Measurements from ENCODE around the gene P2RX2. TPM values are rescaled to one million over a fixed set of nuclear protein-coding genes. Genes with fewer than 3 reads are reported as not detected.

P2RX2 gene
- total RNA-seq, 1 donor = not detected

DNA sequence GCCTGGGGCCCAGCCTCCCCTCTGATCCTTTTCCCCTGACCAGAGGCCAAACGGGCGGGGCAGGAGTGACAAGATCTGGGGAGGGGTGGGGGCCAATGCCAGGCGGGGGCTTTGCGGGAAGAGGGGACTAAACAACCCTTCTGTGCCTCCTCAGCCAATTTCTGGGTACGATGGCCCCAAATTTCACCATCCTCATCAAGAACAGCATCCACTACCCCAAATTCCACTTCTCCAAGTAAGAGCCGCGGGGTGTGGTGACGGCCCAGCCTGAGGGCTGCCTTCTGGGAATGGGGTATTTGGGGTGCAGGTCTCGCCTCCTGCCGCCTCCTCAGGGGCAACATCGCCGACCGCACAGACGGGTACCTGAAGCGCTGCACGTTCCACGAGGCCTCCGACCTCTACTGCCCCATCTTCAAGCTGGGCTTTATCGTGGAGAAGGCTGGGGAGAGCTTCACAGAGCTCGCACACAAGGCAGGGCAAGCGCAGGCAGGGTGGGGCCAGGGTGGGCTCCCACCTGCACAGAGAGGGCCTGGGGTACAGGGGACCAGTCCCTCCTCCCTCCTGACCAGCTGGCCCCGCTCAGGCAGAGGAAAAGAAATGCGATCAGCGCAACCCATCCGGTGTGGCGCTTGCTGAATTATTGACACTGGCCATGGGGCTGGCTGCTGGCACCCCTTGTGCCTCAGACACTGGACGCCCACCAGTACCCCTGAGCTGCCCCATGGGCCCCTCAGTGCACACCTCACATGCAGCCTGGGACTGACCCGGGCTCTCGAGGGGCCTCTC, 1.7 kb downstream of the P2RX2 start:
- DNase-seq (ENCODE audit: insufficient read length, low spot score, missing footprints) = peak; percentile 80
- TF ChIP-seq CTCF (IDR thresholded peaks at IDR 0.05; ENCODE audit: extremely low read depth, low read depth, low read length) = no peak
- no peak overlapping the region for H3K4me3 ChIP-seq (ENCODE audit: insufficient read depth, low read length)
- H3K4me2 ChIP-seq (ENCODE audit: insufficient read depth, low read length) = no peak overlapping the region
- no peaks in the 10 kb centered on the region for H3K79me2 ChIP-seq (ENCODE audit: insufficient read depth, low read length)
- H2AFZ ChIP-seq (ENCODE audit: low read length) = no peak overlapping the region
- no peaks in the 10 kb centered on the region for H4K20me1 ChIP-seq (ENCODE audit: insufficient read depth, low read length)
- no peaks in the 10 kb centered on the region for H3K36me3 ChIP-seq (ENCODE audit: insufficient read depth, low read length)
- peaks cover 9% of the 10 kb centered on the region for H3K4me1 ChIP-seq (ENCODE audit: insufficient read depth, low read length)
- H3K27me3 ChIP-seq (ENCODE audit: insufficient read depth, low read length) = peaks cover 41% of the 10 kb centered on the region
- H3K27ac ChIP-seq (ENCODE audit: low read depth, low read length) = no peak overlapping the region
- H3K9me3 ChIP-seq (ENCODE audit: low read depth, low read length) = peaks cover 3% of the 10 kb centered on the region

DNA sequence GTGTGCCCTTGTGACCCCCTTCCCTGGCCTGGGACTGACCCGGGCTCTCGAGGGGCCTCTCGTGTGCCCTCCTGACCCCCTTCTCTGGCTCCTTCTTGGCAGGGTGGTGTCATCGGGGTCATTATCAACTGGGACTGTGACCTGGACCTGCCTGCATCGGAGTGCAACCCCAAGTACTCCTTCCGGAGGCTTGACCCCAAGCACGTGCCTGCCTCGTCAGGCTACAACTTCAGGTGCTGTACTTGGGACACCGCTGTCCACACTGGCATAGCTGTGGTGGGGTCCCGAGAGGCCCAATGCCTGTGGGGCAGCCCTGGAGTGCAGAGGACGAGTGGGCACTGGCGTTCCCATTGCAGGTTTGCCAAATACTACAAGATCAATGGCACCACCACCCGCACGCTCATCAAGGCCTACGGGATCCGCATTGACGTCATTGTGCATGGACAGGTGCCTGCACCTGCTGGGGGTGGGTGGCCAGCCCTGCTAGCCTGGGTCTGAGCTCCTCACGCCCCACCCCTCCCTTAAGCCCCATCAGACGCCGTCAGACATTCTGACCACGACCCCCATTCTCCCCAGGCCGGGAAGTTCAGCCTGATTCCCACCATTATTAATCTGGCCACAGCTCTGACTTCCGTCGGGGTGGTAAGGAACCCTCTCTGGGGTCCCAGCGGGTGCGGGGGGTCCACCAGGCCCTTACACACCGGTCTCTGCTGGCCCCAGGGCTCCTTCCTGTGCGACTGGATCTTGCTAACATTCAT, 2.5 kb downstream of the P2RX2 start:
- no peak overlapping the region for H3K4me2 ChIP-seq (ENCODE audit: insufficient read depth, low read length)
- H3K9me3 ChIP-seq (ENCODE audit: low read depth, low read length) = peaks cover 3% of the 10 kb centered on the region
- H3K27ac ChIP-seq (ENCODE audit: low read depth, low read length) = no peak overlapping the region
- DNase-seq (ENCODE audit: insufficient read length, low spot score, missing footprints) = peak; percentile 73
- H3K4me3 ChIP-seq (ENCODE audit: insufficient read depth, low read length) = no peak overlapping the region
- H2AFZ ChIP-seq (ENCODE audit: low read length) = no peak overlapping the region
- no peak for TF ChIP-seq CTCF (IDR thresholded peaks at IDR 0.05; ENCODE audit: extremely low read depth, low read depth, low read length)
- no peaks in the 10 kb centered on the region for H3K36me3 ChIP-seq (ENCODE audit: insufficient read depth, low read length)
- no peaks in the 10 kb centered on the region for H4K20me1 ChIP-seq (ENCODE audit: insufficient read depth, low read length)
- peaks cover 9% of the 10 kb centered on the region for H3K4me1 ChIP-seq (ENCODE audit: insufficient read depth, low read length)
- H3K79me2 ChIP-seq (ENCODE audit: insufficient read depth, low read length) = no peaks in the 10 kb centered on the region
- peaks cover 33% of the 10 kb centered on the region for H3K27me3 ChIP-seq (ENCODE audit: insufficient read depth, low read length)

DNA sequence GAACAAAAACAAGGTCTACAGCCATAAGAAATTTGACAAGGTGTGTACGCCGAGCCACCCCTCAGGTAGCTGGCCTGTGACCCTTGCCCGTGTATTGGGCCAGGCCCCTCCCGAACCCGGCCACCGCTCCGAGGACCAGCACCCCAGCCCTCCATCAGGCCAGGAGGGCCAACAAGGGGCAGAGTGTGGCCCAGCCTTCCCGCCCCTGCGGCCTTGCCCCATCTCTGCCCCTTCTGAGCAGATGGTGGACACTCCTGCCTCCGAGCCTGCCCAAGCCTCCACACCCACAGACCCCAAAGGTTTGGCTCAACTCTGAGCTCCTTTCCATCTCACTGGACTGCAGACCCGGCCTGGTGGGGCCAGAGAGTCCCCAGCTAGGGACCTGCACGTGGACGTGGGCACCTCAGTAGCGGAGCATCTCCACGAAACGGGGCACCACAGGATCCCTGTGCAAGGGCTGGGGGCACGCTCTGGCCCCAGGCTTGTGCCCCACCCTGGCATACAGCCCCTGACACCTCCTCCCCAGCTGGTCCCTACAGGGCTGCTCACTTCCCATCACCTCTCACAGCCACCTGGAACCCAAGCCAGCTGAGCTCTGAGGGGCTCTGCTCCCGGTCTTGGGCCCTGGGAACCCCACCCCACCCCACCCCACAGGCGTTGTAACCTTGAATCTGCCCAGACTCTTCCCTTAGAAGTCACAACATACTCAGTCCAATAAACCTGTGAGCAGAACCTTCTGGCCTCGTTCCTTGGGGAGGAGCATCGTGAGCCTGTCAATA, 3.3 kb downstream of the P2RX2 start:
- no peak for TF ChIP-seq CTCF (IDR thresholded peaks at IDR 0.05; ENCODE audit: extremely low read depth, low read depth, low read length)
- peaks cover 9% of the 10 kb centered on the region for H3K4me1 ChIP-seq (ENCODE audit: insufficient read depth, low read length)
- peak overlapping the region; percentile 66 for H3K4me2 ChIP-seq (ENCODE audit: insufficient read depth, low read length)
- peaks cover 3% of the 10 kb centered on the region for H3K9me3 ChIP-seq (ENCODE audit: low read depth, low read length)
- H4K20me1 ChIP-seq (ENCODE audit: insufficient read depth, low read length) = no peaks in the 10 kb centered on the region
- no peaks in the 10 kb centered on the region for H3K36me3 ChIP-seq (ENCODE audit: insufficient read depth, low read length)
- H3K79me2 ChIP-seq (ENCODE audit: insufficient read depth, low read length) = no peaks in the 10 kb centered on the region
- H3K27me3 ChIP-seq (ENCODE audit: insufficient read depth, low read length) = peaks cover 27% of the 10 kb centered on the region
- H3K27ac ChIP-seq (ENCODE audit: low read depth, low read length) = no peak overlapping the region
- peak overlapping the region; percentile 34 for H3K4me3 ChIP-seq (ENCODE audit: insufficient read depth, low read length)
- H2AFZ ChIP-seq (ENCODE audit: low read length) = no peak overlapping the region
- DNase-seq (ENCODE audit: insufficient read length, low spot score, missing footprints) = peak; percentile 80

Measured in osteoblast (primary cell).